GM12865 (cell line): ENCODE data around the gene HSDL2.

Source experiments
- DNase-seq: peaks from one replicate; pipeline ENCODE4 v3.0.0; 2010; ENCODE audit warnings: low read depth
- H3K4me3 ChIP-seq: 2 replicates; pipeline ENCODE4 v1.5.1; 2011; ENCODE audit warnings: mild to moderate bottlenecking, low read depth, low read length, control low read depth
- TF ChIP-seq, protein P1 (sequence below): IDR thresholded peaks from 2 replicates; pipeline ENCODE4 v1.5.1; 2011; ENCODE audit warnings: low read length, control low read depth, low read depth, inconsistent platforms; ENCODE audit not compliant: insufficient read depth; ENCODE audit errors: missing control alignments

The HSDL2 gene

DNA sequence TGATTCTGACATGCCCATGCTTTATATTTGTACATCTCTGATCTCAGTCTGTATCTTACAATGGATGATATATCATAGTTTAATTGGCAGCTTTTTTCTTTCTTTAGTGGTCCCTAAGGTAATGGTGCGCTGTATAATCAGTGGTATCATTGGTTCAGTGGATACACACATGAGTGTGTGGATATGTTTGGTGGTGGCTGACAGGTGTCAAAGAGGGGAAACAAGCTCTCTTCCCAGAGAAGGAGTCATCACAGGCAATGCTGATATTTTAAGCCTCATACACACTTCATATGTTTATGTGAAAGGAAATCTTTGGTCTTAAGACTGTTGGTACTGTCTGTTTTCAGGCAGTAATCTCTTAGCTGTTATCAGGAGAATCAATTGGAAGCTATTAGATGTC, 54.6 kb downstream of the HSDL2 start:
- H3K4me3 ChIP-seq: no peak overlapping the region
- no peak for DNase-seq
- TF ChIP-seq, protein P1, sequence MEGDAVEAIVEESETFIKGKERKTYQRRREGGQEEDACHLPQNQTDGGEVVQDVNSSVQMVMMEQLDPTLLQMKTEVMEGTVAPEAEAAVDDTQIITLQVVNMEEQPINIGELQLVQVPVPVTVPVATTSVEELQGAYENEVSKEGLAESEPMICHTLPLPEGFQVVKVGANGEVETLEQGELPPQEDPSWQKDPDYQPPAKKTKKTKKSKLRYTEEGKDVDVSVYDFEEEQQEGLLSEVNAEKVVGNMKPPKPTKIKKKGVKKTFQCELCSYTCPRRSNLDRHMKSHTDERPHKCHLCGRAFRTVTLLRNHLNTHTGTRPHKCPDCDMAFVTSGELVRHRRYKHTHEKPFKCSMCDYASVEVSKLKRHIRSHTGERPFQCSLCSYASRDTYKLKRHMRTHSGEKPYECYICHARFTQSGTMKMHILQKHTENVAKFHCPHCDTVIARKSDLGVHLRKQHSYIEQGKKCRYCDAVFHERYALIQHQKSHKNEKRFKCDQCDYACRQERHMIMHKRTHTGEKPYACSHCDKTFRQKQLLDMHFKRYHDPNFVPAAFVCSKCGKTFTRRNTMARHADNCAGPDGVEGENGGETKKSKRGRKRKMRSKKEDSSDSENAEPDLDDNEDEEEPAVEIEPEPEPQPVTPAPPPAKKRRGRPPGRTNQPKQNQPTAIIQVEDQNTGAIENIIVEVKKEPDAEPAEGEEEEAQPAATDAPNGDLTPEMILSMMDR: no peak

DNA sequence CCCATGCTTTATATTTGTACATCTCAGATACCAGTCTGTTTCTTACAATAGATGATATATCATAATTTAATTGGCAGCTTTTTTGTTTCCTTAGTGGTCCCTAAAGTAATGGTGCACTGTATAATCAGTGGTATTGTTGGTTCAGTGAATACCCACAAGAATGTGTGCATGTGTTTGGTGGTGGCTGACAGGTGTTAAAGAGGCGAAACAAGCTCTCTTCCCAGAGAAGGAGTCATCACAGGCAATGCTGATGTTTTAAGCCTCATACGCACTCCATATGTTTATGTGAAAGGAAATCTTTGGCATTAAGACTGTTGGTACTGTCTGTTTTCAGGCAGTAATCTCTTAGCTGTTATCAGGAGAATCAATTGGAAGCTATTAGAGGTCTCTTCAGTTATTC, 57.5 kb downstream of the HSDL2 start:
- TF ChIP-seq, protein P1: no peak
- DNase-seq: no peak
- H3K4me3 ChIP-seq: no peak overlapping the region

DNA sequence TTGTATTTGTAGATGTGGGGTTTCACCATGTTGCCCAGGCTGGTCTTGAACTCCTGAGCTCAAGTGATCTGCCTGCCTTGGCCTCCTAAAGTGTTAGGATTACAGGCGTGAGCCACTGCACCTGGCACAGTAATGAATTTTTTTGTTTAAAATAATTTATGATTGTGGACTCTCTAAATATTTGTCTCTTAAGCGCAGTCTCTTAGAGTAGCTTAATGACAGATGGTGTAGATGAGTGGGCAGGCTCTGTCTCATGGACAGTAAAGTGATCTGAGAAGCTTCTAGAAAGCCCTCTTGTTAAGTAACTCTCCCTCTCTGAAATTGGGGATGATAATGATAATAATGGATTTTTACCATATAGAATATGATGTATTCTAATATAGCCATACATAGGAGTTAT, 59.3 kb downstream of the HSDL2 start:
- no peak for DNase-seq
- H3K4me3 ChIP-seq: no peak overlapping the region
- TF ChIP-seq, protein P1: no peak

- TF ChIP-seq, protein P1: no peak
- no peak for DNase-seq
- H3K4me3 ChIP-seq: no peak overlapping the region
Measured at GRCh38 chr9:112439825-112440224, 59.9 kb downstream of the HSDL2 start.

- TF ChIP-seq, protein P1: peak; percentile 47
- peak; percentile 38 for DNase-seq
- no peak overlapping the region for H3K4me3 ChIP-seq
Measured at GRCh38 chr9:112443200-112443599, 63.3 kb downstream of the HSDL2 start.

- TF ChIP-seq, protein P1: no peak
- H3K4me3 ChIP-seq: no peak overlapping the region
- DNase-seq: no peak
Measured at GRCh38 chr9:112443636-112444035, 63.7 kb downstream of the HSDL2 start.

DNA sequence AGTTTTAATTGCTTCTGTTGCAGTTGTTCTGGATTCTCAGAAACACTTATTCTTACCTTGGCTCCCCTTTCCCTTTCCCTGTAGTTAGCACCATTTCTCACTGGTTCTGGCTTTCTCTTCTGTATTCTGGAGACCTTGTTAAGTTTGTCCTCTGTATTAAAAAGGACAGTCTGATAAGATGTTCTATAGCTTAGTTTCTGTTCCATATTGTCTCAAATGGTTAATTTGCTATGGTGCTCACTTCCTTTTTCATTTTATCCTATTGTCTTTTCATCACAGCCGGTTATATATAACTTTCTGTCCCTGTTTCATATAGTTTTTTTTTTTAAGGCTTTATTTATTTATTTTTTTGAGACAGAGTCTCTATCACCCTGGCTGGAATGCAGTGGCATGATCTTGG, 65.3 kb downstream of the HSDL2 start:
- no peak for DNase-seq
- TF ChIP-seq, protein P1: no peak
- no peak overlapping the region for H3K4me3 ChIP-seq
